ENCODE data around the gene C3orf80. TPM values are rescaled to one million over a fixed set of nuclear protein-coding genes. Genes with fewer than 3 reads are reported as not detected.

The C3orf80 gene
- 0.92 to 1.4 TPM (median 1.2 TPM) in 5 replicates for total RNA-seq (2022; extraction: Qiagen RNA extraction)

DNA sequence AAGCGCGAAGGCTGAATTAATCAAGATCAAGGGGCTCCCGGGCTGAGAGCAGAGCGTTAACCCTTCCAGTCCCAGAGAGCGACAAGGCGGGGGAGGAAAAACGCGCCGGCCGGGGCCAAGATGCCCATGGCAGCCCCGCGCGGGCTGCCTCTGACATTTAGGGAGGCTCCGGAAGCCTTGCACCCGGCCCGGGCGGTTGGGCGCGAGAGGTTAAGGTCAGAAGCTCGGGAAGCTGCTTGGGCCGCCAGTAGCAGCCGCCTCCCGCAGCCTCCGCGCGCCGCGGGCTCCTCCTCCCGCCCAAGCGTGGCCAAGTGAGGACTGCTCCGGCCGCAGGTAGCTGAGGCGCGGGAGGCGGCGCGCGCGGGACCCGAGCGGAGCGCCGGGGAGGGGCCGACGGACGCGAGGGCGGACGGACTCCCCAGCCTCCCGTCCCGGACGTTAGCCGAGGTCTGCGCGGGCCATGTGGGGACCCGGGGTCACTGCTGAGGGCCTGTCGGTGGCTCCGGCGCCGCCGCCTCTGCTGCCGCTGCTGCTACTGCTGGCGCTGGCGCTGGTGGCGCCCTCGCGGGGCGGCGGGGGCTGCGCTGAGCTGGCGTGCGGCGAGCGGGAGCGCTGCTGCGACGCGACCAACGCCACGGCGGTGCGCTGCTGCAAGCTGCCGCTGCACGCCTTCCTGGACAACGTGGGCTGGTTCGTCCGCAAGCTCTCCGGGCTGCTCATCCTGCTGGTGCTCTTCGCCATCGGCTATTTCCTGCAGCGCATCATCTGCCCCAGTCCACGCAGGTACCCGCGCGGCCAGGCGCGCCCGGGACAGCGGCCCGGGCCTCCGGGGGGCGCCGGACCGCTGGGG, at the start of gene C3orf80:
C3orf80 (plus strand) TSS at position 247 of the 850 bp plus-strand sequence; CDS start at position 461, 214 bp downstream.

Other genes with a start within 250 kb of the C3orf80 start
- 0.97 to 1.8 TPM (median 1.1 TPM) in 5 replicates for gene IL12A, start 236.6 kb upstream of the C3orf80 start, total RNA-seq (2022; extraction: Qiagen RNA extraction)
- gene IFT80, start 173.8 kb downstream of the C3orf80 start, total RNA-seq (2022; extraction: Qiagen RNA extraction), result 11.0 to 17.6 TPM (median 11.6 TPM) in 5 replicates
- 73.7 to 90.2 TPM (median 83.5 TPM) in 5 replicates for gene SMC4, start 174.2 kb downstream of the C3orf80 start, total RNA-seq (2022; extraction: Qiagen RNA extraction)
- 6.9 to 10.6 TPM (median 8.4 TPM) in 5 replicates for gene TRIM59, start 224.4 kb downstream of the C3orf80 start, total RNA-seq (2022; extraction: Qiagen RNA extraction)

Measured in A549 treated with AZD2906 at 1 μM for 4 hours (cell line).